NCI-H2029 treated with DMSO at 0.1 percent for 48 hours (cell line): ENCODE results near the gene BLOC1S4.
A peak's percentile ranks its signal among the peaks of the same experiment; 100 is the strongest.
"Not testable (repeated sequence)": the region's sequence is repeated elsewhere in the genome, so short reads cannot be mapped to it uniquely, and the experiment has no call there.

ENCODE experiments used
- DNase-seq: peaks from one replicate; lab custom pipeline; 2025; lab: John Stamatoyannopoulos, UW

Gene BLOC1S4

GRCh38 chr4:6718932-6719610 is 3.1 kb downstream of the BLOC1S4 start:
- no peak for DNase-seq

DNA sequence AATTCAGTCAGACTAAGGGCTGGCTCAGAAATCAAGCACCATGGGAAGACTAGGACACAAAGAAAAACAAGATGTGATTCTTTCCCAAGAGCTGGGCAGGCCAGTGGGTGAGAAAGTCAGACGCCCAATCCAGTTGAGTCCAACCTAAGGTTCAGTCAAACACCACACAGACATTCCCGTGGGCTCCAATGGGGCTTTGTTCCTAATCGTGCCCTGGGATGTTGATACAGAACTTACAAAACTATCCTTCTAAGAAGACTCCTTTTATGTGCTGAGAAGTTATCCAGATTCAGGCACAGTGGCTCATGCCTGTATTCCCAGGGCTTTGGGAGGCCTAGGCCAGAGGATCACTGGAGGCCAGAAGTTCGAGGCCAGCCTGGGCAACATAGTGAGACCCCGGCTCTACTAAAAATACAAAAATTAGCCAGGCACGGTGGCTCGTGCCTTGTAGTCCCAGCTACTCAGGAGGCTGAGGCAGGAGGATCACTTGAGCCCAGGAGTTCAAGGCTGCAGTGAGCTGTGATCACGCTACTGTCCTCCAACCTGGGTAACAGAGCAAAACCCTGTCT is 3.7 kb downstream of the BLOC1S4 start:
- no peak for DNase-seq

DNA sequence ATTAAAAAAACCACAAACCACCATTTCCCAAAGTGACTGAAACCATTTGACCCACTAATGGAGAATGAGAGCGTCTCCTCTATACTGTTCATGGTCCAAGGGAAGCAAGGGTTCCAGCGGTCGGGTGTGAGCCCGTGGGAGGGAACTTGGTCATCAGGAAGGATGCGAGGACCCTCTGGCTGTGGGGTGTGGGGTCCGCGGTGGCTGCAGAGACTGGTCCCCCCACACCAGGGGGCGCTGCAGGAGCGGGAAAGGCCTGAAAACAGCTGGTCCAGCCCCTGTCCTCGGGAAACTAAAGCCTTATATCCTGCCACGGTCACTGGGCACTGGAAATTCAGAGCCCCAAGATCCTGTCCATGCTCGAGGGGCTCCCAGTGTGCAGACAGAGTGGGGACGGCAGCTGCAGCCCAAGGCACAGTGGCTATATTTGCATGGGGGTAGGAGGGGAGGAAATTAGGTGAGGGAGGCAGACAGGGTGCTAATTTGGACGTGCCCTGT is 4.3 kb downstream of the BLOC1S4 start:
- peak; percentile 5 for DNase-seq

DNA sequence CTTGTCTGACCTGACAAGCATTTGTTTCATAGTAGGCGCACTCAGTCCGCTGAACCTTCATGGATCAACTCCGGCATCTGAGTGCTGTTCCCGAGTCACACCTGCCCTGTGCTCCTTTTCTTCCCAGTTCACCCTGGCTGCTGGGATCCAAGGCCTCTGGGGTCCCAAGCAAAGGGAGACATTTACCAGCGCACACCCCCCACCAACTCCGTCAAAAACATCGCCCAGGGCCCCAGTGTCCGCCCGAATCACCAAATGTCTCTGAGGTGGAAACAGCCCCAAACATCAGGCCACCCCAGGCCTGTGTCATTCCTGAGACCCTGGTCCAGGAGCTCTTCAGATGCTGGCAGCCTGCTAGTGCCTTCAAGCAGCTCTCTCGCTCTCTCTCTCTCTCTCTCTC is 5.1 kb downstream of the BLOC1S4 start:
- DNase-seq = no peak

DNA sequence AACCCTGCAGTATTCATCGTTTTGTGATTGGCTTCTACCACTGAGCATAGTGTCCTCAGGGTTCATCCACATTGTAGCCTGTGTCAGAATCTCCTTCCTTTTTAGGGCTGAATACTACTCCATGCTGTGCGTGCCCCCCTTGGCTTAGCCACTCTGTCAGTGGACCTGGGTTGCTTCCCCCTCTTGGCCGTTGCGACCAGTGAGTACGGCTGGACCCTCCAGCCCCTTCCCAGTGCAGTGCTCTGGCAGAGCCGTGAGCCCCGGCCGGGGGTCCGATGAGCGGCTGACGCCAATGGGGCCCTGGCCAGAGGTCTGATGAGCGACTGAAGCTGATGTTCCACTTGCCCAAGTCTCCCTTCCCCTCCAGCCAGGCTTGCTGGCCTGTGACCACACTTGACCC is 6.9 kb downstream of the BLOC1S4 start:
- DNase-seq = no peak

DNA sequence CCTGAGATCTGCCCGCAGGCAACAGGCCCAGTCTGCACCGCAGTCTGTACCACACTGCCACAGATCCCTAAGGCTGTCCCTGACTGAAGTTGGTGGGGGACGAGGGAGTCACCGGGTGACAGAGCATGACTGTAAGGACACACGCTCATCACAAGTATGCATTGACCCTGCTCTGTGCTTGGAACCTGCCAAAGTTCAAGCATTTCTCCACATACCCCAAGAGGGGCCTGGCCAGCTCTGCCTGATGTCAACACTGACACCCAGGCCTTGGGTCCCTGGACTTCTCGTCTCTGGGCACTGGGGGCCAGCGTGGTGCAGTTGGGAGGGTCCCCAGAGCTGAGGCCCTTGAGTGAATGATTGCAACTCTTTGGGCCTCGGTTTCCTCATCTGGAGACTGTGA is 7.9 kb downstream of the BLOC1S4 start:
- no peak for DNase-seq

DNA sequence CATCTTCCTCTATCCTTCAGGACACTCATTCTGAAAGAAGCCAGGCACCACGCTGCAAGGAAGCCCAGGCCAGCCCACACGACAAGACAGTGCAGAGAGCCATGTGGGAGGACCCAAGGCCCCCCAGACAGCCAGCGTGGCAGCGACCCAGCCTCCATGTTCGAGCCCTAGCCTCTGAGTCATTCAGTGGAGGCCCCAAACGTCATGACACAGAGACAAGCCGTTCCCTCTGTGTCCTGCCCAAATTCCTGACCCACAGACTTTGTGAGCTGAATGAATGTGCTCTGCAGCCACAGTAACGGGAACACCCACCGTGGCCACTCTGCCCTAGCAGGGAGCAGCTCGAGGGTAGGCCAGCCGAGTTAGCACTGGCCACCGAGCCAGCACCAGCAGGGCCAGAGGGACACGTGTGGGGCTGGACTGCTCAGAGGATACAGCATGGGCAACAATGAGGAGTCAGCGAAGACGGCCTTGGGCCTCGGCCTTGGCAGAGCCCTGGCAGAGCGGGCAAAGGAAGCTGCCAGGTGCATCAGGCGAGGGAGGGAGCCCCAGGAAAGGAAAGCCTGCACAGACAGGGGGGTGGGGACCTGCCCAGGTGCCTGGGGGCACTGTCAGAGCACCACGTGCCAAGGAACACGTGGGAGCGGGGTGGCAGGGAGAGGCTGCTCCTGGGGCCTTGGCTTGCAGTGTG is 8.6 kb downstream of the BLOC1S4 start:
- no peak for DNase-seq

- not testable (repeated sequence) for DNase-seq
Measured at GRCh38 chr4:6725427-6725961, 9.5 kb downstream of the BLOC1S4 start.

- no peak for DNase-seq
Measured at GRCh38 chr4:6727081-6727942, 11.3 kb downstream of the BLOC1S4 start.

GRCh38 chr4:6727943-6728250 is 11.9 kb downstream of the BLOC1S4 start:
- DNase-seq = no peak

GRCh38 chr4:6728320-6729029 is 12.5 kb downstream of the BLOC1S4 start:
- DNase-seq = no peak

GRCh38 chr4:6730603-6731317 is 14.8 kb downstream of the BLOC1S4 start:
- no peak for DNase-seq

- DNase-seq = no peak
Measured at GRCh38 chr4:6731318-6731675, 15.3 kb downstream of the BLOC1S4 start.

- DNase-seq = no peak
Measured at GRCh38 chr4:6731780-6732179, 15.8 kb downstream of the BLOC1S4 start.

- no peak for DNase-seq
Measured at GRCh38 chr4:6732441-6733357, 16.7 kb downstream of the BLOC1S4 start.

DNA sequence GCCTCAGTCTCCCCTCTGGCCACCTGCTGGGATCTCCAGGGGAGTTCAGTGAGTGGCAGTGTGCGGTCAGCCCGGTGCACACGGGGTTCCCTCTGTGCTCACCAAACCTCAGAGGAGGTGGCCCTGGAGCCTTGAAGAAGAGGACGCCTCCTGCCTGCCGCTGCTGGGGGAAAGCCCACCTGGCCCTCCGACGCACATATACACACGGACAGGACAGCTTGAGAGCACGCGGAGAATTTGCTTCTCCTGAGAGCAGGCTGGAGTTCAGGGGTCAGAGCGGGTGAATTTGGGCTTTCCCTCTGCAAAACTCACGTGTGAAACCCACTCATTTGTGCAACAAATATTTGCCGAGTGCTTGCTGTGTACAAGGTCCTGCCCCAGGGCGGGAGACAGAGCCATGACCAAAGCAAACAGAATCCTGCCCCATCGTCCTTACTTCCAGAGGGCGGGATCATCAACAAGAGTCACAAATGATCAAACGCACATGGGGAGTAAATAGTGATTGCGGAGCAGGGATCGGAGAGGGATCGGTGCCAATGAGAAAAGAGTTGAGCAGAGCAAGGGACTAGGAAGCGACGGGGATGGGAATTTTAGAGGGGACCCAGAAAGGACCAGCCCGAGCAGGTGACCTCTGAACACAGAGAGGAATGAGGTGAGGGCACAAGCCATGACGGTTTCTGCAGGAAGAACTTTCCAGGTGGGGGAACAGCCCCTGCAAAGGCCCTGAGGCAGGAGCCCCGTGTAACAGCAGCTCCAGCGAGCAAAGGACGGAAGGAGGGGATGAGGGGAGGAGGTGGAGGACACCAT is 17.6 kb downstream of the BLOC1S4 start:
- DNase-seq = no peak

DNA sequence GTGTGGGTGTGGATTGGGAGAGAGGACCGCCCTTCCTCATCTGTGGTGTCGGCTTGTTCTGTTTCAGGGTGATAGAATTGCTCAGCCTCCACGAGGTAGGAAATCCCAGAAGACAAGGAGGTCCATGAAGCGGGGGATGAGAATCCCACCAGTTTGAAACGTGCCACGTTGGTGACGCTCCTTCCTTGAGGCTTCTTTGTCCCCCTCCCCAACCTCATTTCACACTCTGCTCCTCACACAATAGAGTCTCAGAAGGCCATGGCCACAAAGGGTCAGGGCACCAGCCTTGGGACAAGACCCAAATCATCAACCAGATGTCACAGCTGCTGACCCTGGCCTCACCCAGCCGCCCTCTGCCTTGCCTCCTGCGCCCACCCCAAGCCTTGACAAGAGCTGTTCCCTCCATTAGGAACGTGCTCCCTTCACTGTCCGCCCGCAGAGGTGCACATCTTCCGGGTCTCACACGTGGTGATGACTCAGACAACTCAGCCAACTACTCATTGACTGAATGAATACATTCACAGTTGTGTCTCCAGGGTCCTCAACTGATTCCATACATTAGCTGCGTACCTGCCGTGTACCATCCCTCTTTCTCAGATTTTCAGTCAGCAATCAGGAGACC is 18.3 kb downstream of the BLOC1S4 start:
- no peak for DNase-seq

DNA sequence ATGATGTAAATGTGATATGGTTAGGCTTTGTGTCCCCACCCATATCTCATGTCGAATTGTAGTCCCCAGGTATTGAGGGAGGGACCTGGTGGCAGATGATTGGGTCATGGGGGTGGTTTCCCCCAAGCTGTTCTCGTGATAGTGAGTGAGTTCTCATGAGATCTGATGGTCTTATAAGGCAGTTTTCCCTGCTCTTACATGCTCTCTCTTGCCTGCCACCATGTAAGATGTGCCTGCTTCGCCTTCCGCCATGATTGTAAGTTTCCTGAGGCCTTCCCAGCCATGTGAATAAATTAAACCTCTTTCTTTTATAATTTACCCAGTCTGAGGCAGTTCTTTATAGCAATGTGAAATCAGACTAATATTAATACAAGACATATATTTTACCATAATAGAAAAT is 23.9 kb downstream of the BLOC1S4 start:
- no peak for DNase-seq

- DNase-seq = no peak
Measured at GRCh38 chr4:6740347-6740746, 24.4 kb downstream of the BLOC1S4 start.
